NT2/D1 (cell line): ENCODE results near the gene PPP2R5C.
"Not testable (repeated sequence)": the region's sequence is repeated elsewhere in the genome, so short reads cannot be mapped to it uniquely, and the experiment has no call there.

Source experiments
- SUZ12 ChIP-seq: IDR thresholded peaks from 2 replicates; pipeline ENCODE4 v1.6.1; 2011; ENCODE audit not compliant: insufficient read length, insufficient read depth; ENCODE audit errors: extremely low read depth
- YY1 ChIP-seq: IDR thresholded peaks from 2 replicates; pipeline ENCODE4 v1.6.1; 2011; ENCODE audit not compliant: insufficient read length, insufficient read depth
- ZNF274 ChIP-seq: IDR thresholded peaks from 2 replicates; pipeline ENCODE4 v1.6.1; 2011; ENCODE audit warnings: mild to moderate bottlenecking, low read depth, low read length

DNA sequence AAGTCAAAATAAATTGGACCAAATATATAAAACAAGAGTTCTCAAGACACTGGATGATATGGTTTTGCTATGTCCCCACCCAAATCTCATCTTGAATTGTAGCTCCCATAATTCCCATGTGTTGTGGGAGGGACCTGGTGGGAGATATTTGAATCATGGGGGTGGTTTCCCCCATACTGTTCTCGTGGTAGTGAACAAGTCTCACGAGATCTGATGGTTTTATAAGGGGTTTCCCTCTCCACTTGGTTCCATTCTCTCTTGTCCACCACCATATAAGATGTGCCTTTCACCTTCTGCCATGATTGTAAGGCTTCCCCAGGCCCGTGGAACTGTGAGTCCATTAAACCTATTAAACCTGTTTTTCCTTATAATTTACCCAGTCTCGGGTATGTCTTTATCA lies 31.4 kb upstream of the PPP2R5C start:
- not testable (repeated sequence) for TF ChIP-seq ZNF274, YY1, SUZ12
